HEK293T (cell line): ENCODE results near the gene NAA25.

Experiments used
- ARNT ChIP-seq: fragments of 450-650 bp; IDR thresholded peaks from 2 replicates; pipeline ENCODE4 v1.6.1; 2017; ENCODE audit warnings: mild to moderate bottlenecking
- CTBP1 ChIP-seq: fragments of 450-650 bp; IDR thresholded peaks from 2 replicates; pipeline ENCODE4 v1.6.1; 2016; ENCODE audit warnings: borderline replicate concordance
- ELF4 ChIP-seq: fragments of 450-650 bp; IDR thresholded peaks from 2 replicates; pipeline ENCODE4 v1.6.1; 2017; ENCODE audit warnings: antibody characterized with exemption
- FOXA1 ChIP-seq: fragments of 450-650 bp; IDR thresholded peaks from 2 replicates; pipeline ENCODE4 v1.6.1; 2016; ENCODE audit warnings: mild to moderate bottlenecking
- FOXK2 ChIP-seq: fragments of 450-650 bp; IDR thresholded peaks from 2 replicates; pipeline ENCODE4 v1.6.1; 2016; ENCODE audit warnings: mild to moderate bottlenecking
- FOXM1 ChIP-seq: fragments of 450-650 bp; IDR thresholded peaks from 2 replicates; pipeline ENCODE4 v1.6.1; 2017; ENCODE audit warnings: mild to moderate bottlenecking, borderline replicate concordance
- HDGF ChIP-seq: fragments of 450-650 bp; IDR thresholded peaks from 2 replicates; pipeline ENCODE4 v1.6.1; 2017; ENCODE audit warnings: antibody characterized with exemption, borderline replicate concordance
- LEF1 ChIP-seq: fragments of 450-650 bp; IDR thresholded peaks from 2 replicates; pipeline ENCODE4 v1.6.1; 2017; ENCODE audit warnings: mild to moderate bottlenecking, borderline replicate concordance
- SP1 ChIP-seq: fragments of 450-650 bp; IDR thresholded peaks from 2 replicates; pipeline ENCODE4 v1.6.1; 2017
- SUZ12 ChIP-seq: fragments of 450-650 bp; IDR thresholded peaks from 2 replicates; pipeline ENCODE4 v1.6.1; 2016; ENCODE audit warnings: mild to moderate bottlenecking
- TARDBP ChIP-seq: fragments of 450-650 bp; IDR thresholded peaks from 2 replicates; pipeline ENCODE4 v1.6.1; 2016

DNA sequence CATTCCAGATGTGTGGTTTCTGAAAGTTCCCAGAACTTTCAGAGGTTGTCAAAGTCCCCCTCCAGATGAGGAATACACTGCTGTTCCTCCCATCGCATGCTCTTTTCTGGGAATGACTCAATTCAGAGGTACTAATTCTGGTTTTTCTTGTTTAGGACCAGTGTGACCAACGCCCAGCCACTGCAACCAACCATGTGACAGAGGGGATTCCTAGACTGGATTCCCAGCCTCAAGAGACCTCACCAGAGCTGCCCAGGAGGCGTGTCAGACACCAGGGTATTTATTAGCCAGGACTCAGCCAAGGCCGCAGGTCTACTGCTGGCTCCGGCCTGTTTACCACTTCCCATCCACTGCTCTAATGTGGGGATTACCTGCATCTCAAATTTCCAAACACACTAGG is 41.0 kb upstream of the NAA25 start:
- TF ChIP-seq FOXM1, result no peak
- no peak for TF ChIP-seq HDGF
- no peak for TF ChIP-seq LEF1
- no peak for TF ChIP-seq SUZ12
- TF ChIP-seq SP1, result no peak
- no peak for TF ChIP-seq FOXK2
- TF ChIP-seq TARDBP, result no peak
- no peak for TF ChIP-seq ARNT
- TF ChIP-seq ELF4, result no peak
- TF ChIP-seq FOXA1, result no peak
- TF ChIP-seq CTBP1, result no peak
